ENCODE results near the gene AGTPBP1. TPM values are rescaled to one million over a fixed set of nuclear protein-coding genes. Genes with fewer than 3 reads are reported as not detected.

AGTPBP1 gene
- total and polyA plus RNA-seq, 9 of the 15 experiments (the other 6 are each of a cell fraction or from before 2014, with no cell fraction given): 1.4 to 7.9 (median 4.6) TPM

DNA sequence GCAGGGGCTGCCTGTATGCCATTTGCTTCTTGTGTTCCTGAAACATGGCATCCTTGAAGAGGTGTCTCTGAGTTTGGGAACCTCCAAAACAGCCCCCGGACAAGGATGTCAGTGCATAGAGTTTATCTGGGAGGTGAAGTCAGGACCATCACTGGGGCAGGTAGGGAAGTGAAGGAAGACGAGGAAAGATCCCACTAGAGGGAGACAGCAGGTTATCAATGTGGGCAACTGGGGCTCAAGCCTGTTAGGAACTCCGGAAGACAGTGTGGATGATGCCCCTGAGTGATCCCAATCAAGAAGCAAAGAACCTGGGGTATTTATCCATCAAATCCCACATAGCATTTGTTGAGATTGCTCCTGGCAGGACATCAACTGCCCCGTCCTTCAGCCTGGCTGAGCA lies 233.1 kb downstream of the AGTPBP1 start:
- no peaks in the 10 kb centered on the region for H4K20me1 ChIP-seq (replicated peaks; ENCODE audit: control insufficient read depth, insufficient read depth, low read length)
- no peak overlapping the region for H3K9ac ChIP-seq (ENCODE audit: insufficient read depth in 1 of 2, low read depth in 2 of 2, low read length in 2 of 2)
- no peak overlapping the region for H3K4me3 ChIP-seq
- H3K4me2 ChIP-seq (ENCODE audit: insufficient read depth, low read length): no peak overlapping the region
- no peak for ATAC-seq
- no peaks in the 10 kb centered on the region for H3K36me3 ChIP-seq (ENCODE audit: control insufficient read depth, insufficient read depth, low read length)
- no peak overlapping the region for H3K27ac ChIP-seq (ENCODE audit: extremely low read depth, low read depth, low read length)
- no peaks in the 10 kb centered on the region for H3K9me1 ChIP-seq (ENCODE audit: control insufficient read depth, insufficient read depth, low read length)
- H3K4me1 ChIP-seq (replicated peaks in 1 of 2; ENCODE audit: control insufficient read depth in 2 of 2, insufficient read depth in 2 of 2, low read length in 2 of 2): no peaks in the 10 kb centered on the region
- TF ChIP-seq PTTG1 (tag; IDR thresholded peaks at IDR 0.05; ENCODE audit: low read depth): no peak
- TF ChIP-seq, protein P1, sequence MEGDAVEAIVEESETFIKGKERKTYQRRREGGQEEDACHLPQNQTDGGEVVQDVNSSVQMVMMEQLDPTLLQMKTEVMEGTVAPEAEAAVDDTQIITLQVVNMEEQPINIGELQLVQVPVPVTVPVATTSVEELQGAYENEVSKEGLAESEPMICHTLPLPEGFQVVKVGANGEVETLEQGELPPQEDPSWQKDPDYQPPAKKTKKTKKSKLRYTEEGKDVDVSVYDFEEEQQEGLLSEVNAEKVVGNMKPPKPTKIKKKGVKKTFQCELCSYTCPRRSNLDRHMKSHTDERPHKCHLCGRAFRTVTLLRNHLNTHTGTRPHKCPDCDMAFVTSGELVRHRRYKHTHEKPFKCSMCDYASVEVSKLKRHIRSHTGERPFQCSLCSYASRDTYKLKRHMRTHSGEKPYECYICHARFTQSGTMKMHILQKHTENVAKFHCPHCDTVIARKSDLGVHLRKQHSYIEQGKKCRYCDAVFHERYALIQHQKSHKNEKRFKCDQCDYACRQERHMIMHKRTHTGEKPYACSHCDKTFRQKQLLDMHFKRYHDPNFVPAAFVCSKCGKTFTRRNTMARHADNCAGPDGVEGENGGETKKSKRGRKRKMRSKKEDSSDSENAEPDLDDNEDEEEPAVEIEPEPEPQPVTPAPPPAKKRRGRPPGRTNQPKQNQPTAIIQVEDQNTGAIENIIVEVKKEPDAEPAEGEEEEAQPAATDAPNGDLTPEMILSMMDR (IDR thresholded peaks at IDR 0.05 in 2 of 3, conservative IDR thresholded peaks at IDR 0.05 in 1 of 3; ENCODE audit: insufficient read depth in 2 of 3, low read depth in 1 of 3, low read length in 3 of 3): 0 out of 6 replicates have a peak, but pooled peaks of 1 of the 3 experiments have one; percentile 8
- TF ChIP-seq RAD21 (CRISPR knock-in tag; conservative IDR thresholded peaks at IDR 0.05 in 1 of 2, IDR thresholded peaks at IDR 0.05 in 1 of 2): peak in 1 of 2 experiments; percentile 35; a peak in 2 of 4 replicates
- no peak overlapping the region for H2AFZ ChIP-seq (ENCODE audit: low read depth, low read length)
- 0% methylated on average over 3 of the region's 4 CpGs for WGBS (ENCODE audit: insufficient coverage, low coverage, missing lambda C conversion rate)
- intact Hi-C loops (cut with micrococcal nuclease): no loop called here
- FAIRE-seq: no peak
- ChIA-PET CTCF (ENCODE audit: low intra/inter-chr PET ratio) (no interaction called here), POLR2A (interaction anchor here (0.7 kb wide), 1 partner anchor 169 kb away, joined by 3 read pairs; no protein-coding TSS in a partner anchor)
- peak in 2 of 4 experiments; percentile 3 to 7 for DNase-seq (ENCODE audit: extremely low read depth in 1 of 4, low spot score in 3 of 4)
- H3K79me2 ChIP-seq (ENCODE audit: control insufficient read depth, insufficient read depth, low read length): no peaks in the 10 kb centered on the region
- BruUV-seq (replicated peaks): no TSS peak
- in situ Hi-C loops (cut with MboI): no loop called here
- H3K9me3 ChIP-seq (replicated peaks; ENCODE audit: control insufficient read depth, insufficient read depth, low read depth, low read length): no peaks in the 10 kb centered on the region
- H3K27me3 ChIP-seq (ENCODE audit: control insufficient read depth in 2 of 2, insufficient read depth in 2 of 2, low read length in 2 of 2): no peaks in the 10 kb centered on the region; a peak in 1 of 5 replicates

All from K562 (cell line).